ENCODE results near the gene CDK2AP2. TPM values are rescaled to one million over a fixed set of nuclear protein-coding genes. Genes with fewer than 3 reads are reported as not detected.

The CDK2AP2 gene
- total and polyA plus RNA-seq, 2 of the 8 experiments (the other 6 are each of a cell fraction or from before 2014, with no cell fraction given), result 49.6 to 65.1 TPM

DNA sequence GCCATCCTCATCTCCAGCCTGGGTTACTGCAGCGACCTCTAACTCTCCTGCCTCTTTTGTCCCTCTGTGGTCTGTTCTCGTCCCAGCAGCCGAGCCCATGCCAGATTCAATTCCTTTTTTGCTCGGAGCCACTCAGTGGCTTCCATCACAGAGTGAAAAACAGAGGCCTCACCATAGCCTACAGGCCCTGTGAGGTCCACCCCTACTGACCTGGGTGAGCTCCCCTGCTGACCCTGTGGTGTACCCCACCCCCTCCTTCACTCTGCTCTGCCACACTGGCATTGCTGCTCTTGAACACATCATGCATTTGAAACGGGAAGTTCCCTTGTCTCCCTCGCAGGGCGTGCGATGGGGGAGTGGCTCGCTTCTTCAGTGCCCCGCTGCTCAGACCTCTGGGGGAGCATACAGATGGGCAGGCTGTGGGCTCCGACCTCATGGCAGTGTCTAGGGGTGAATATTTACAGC is 23.1 kb downstream of the CDK2AP2 start:
- Histone ChIP-seq H2BK12ac (ENCODE audit: low read depth, low read length) (no peak overlapping the region), H3K56ac (replicated peaks; ENCODE audit: insufficient read length, low read depth, low read length) (no peak overlapping the region), H3K4ac (replicated peaks; ENCODE audit: insufficient read length, low read depth, low read length) (no peak overlapping the region), H2AK5ac (ENCODE audit: low read depth, low read length) (no peak overlapping the region), H2BK15ac (ENCODE audit: low read length) (no peak overlapping the region), H3K23ac (ENCODE audit: insufficient read length) (no peak overlapping the region), H4K5ac (ENCODE audit: insufficient read length, low read depth, low read length) (no peak overlapping the region), H2BK5ac (ENCODE audit: low read depth, low read length) (no peak overlapping the region), H3K23me2 (ENCODE audit: low read depth, low read length) (no peaks in the 10 kb centered on the region), H2AFZ (ENCODE audit: low read length) (no peak overlapping the region), H2BK120ac (replicated peaks; ENCODE audit: low read depth, low read length) (no peak overlapping the region), H3K27ac (ENCODE audit: low read depth, low read length) (no peak overlapping the region), H3K9ac (replicated peaks in 1 of 4; ENCODE audit: extremely low read depth in 1 of 4, low read depth in 3 of 4, low read length in 3 of 4) (no peak overlapping the region; a peak in 1 of 7 replicates), H4K91ac (replicated peaks; ENCODE audit: insufficient read length, low read length) (peak overlapping the region; percentile 35), H3K27me3 (replicated peaks in 1 of 4; ENCODE audit: control insufficient read depth in 3 of 4, extremely low read depth in 1 of 4, insufficient read depth in 3 of 4, low read length in 3 of 4) (peaks cover 0 to 10% (median 9%) of the 10 kb centered on the region in 4 experiments; a peak in 6 of 7 replicates), H3K79me2 (ENCODE audit: control insufficient read depth in 1 of 2, insufficient read depth in 2 of 2, low read length in 2 of 2) (no peaks in the 10 kb centered on the region), H3K4me2 (ENCODE audit: insufficient read depth in 1 of 2, low read depth in 2 of 2, low read length in 2 of 2) (no peak overlapping the region; a peak in 1 of 4 replicates), H2BK20ac (ENCODE audit: low read length) (no peak overlapping the region), H3K14ac (ENCODE audit: insufficient read length) (no peak overlapping the region), H3K79me1 (ENCODE audit: low read depth, low read length) (no peaks in the 10 kb centered on the region), H3K36me3 (ENCODE audit: control insufficient read depth in 2 of 4, insufficient read depth in 4 of 4, low read length in 3 of 4) (peaks cover 0 to 3% (median 0%) of the 10 kb centered on the region in 4 experiments; a peak in 1 of 8 replicates), H4K20me1 (replicated peaks in 1 of 2; ENCODE audit: control insufficient read depth in 1 of 2, insufficient read depth in 2 of 2, low read length in 2 of 2) (peaks cover 0 to 6% of the 10 kb centered on the region in 2 experiments), H4K8ac (ENCODE audit: extremely low read depth, insufficient read depth, low read length) (peak overlapping the region; percentile 68), H3K9me3 (ENCODE audit: insufficient read depth in 2 of 2, low read depth in 1 of 2, low read length in 1 of 2) (no peaks in the 10 kb centered on the region), H3K4me3 (ENCODE audit: extremely low read depth in 1 of 4, insufficient read depth in 2 of 4, low read depth in 3 of 4, low read length in 4 of 4) (no peak overlapping the region), H3K18ac (ENCODE audit: extremely low read depth, low read length) (no peak overlapping the region), H3K4me1 (replicated peaks in 1 of 4; ENCODE audit: control insufficient read depth in 3 of 4, insufficient read depth in 4 of 4, low read length in 3 of 4) (peaks cover 0 to 3% (median 3%) of the 10 kb centered on the region in 4 experiments; a peak in 3 of 7 replicates)
- ChIA-PET POLR2A (ENCODE audit: partially characterized antibody) (interaction anchor here (1.1 to 2.1 kb wide), 2 partner anchors 16 to 20 kb away, joined by 3 to 7 read pairs; partner anchors contain the start of gene TMEM134), CTCF (ENCODE audit: partially characterized antibody) (interaction anchor here (1.0 to 1.4 kb wide), 2 partner anchors 10 to 139 kb away, joined by 3 read pairs; no protein-coding TSS in a partner anchor)
- TF ChIP-seq SAP30 (IDR thresholded peaks at IDR 0.05; ENCODE audit: insufficient read depth, insufficient replicate concordance, low read length) (no peak), CBX5 (IDR thresholded peaks at IDR 0.05; ENCODE audit: low read depth, low read length) (no peak), PHF8 (conservative IDR thresholded peaks at IDR 0.05; ENCODE audit: low read depth, low read length) (no peak)
- 93% methylated on average over 11 of the region's 11 CpGs; no CpG with 5 or more reads in 1 of the 2 experiments for WGBS, 2 experiments (ENCODE audit: extremely low coverage in 1 of 2, insufficient coverage in 1 of 2, insufficient read length in 1 of 2, insufficient replicate concordance in 2 of 2, low coverage in 1 of 2, low lambda C conversion rate in 2 of 2, missing lambda C conversion rate in 1 of 2)
- DNase-seq (ENCODE audit: low read depth in 1 of 2, low spot score in 2 of 2) (no peak), FAIRE-seq (no peak)
